IMR-90 (cell line): Measurements from ENCODE around the gene TBC1D22B. TPM values are rescaled to one million over a fixed set of nuclear protein-coding genes. Genes with fewer than 3 reads are reported as not detected.

Experiments used
- ATAC-seq: fragments of 200-7000 bp; cut with Tn5 transposase; 2 replicates; pipeline ENCODE4 v1.9.1; 2020; ENCODE audit warnings: low read depth, mild to moderate bottlenecking, moderate library complexity
- BruUV-seq: library from RNA; stranded (reverse); fragments of 400-500 nt; replicated peaks from 2 replicates; lab custom pipeline; 2021; lab: Mats Ljungman, UMichigan
- CTCF ChIA-PET: fragments of 300-600 bp; formaldehyde crosslinking; extraction: SDS; loops from one replicate; lab custom pipeline; 2021; ENCODE audit warnings: antibody characterized with exemption; lab: Yijun Ruan, JAX
- POLR2A ChIA-PET: fragments of 300-600 bp; sonication (Branson Sonifier 250); formaldehyde crosslinking; loops from one replicate; lab custom pipeline; 2022; ENCODE audit warnings: antibody characterized with exemption; ENCODE audit not compliant: unreplicated experiment; lab: Charles Lee
- DNase-seq: peaks from one replicate; pipeline ENCODE4 v3.0.0; 2013
- H2AFZ ChIP-seq: replicated peaks from 2 replicates; pipeline ENCODE3; 2013; ENCODE audit warnings: low read length, mild to moderate bottlenecking; ENCODE audit not compliant: poor library complexity
- H2AK5ac ChIP-seq: 2 replicates; pipeline ENCODE4 v1.6.1; 2013; ENCODE audit warnings: low read depth, low read length, inconsistent platforms
- H2AK9ac ChIP-seq: replicated peaks from 2 replicates; pipeline ENCODE3; 2013; ENCODE audit warnings: mild to moderate bottlenecking, low read depth, low read length, moderate library complexity; ENCODE audit not compliant: poor library complexity
- H2BK120ac ChIP-seq: 2 replicates; pipeline ENCODE4 v1.6.1; 2013; ENCODE audit warnings: low read depth, low read length, inconsistent platforms
- H2BK15ac ChIP-seq: 3 replicates; pipeline ENCODE4 v1.6.1; 2013; ENCODE audit warnings: low read depth, low read length, inconsistent platforms
- H2BK20ac ChIP-seq: 2 replicates; pipeline ENCODE4 v1.6.1; 2013; ENCODE audit warnings: low read depth, mild to moderate bottlenecking, inconsistent platforms, low read length, moderate library complexity
- H2BK5ac ChIP-seq: 2 replicates; pipeline ENCODE4 v1.6.1; 2013; ENCODE audit warnings: mild to moderate bottlenecking, low read depth, low read length, inconsistent platforms; ENCODE audit not compliant: poor library complexity, severe bottlenecking
- H3K14ac ChIP-seq: replicated peaks from 2 replicates; pipeline ENCODE4 v1.6.1; 2013; ENCODE audit warnings: low read depth, low read length, inconsistent platforms
- H3K18ac ChIP-seq: 2 replicates; pipeline ENCODE4 v1.6.1; 2013; ENCODE audit warnings: low read depth, low read length, control low read depth
- H3K23ac ChIP-seq: 2 replicates; pipeline ENCODE4 v1.6.1; 2013; ENCODE audit warnings: low read depth, low read length, inconsistent platforms
- H3K27ac ChIP-seq: 2 replicates; pipeline ENCODE4 v1.5.1; 2013; ENCODE audit warnings: mild to moderate bottlenecking, control low read depth, low read length; ENCODE audit not compliant: insufficient read depth
- H3K27me3 ChIP-seq: 2 replicates; pipeline ENCODE4 v1.6.1; 2013; ENCODE audit warnings: low read length; ENCODE audit not compliant: control insufficient read depth, insufficient read depth
- H3K36me3 ChIP-seq: 2 replicates; pipeline ENCODE4 v1.6.1; 2013; ENCODE audit warnings: low read length, mixed read lengths; ENCODE audit not compliant: control insufficient read depth, insufficient read depth
- H3K4ac ChIP-seq: 2 replicates; pipeline ENCODE4 v1.6.1; 2013; ENCODE audit warnings: low read depth, low read length, inconsistent platforms
- H3K4me1 ChIP-seq: 2 replicates; pipeline ENCODE4 v1.6.1; 2013; ENCODE audit warnings: low read length, mixed read lengths; ENCODE audit not compliant: control insufficient read depth, insufficient read depth
- H3K4me2 ChIP-seq: 2 replicates; pipeline ENCODE4 v1.6.1; 2013; ENCODE audit warnings: low read depth, mild to moderate bottlenecking, control low read depth, low read length, moderate library complexity
- H3K4me3 ChIP-seq: 2 replicates; pipeline ENCODE4 v1.5.1; 2013; ENCODE audit warnings: low read depth, mild to moderate bottlenecking, control low read depth, low read length, moderate library complexity; ENCODE audit not compliant: insufficient read depth
- H3K56ac ChIP-seq: 2 replicates; pipeline ENCODE4 v1.6.1; 2013; ENCODE audit warnings: low read length, inconsistent platforms; ENCODE audit not compliant: insufficient read depth; ENCODE audit errors: extremely low read depth
- H3K79me1 ChIP-seq, 2 experiments: 2 replicates each; pipeline ENCODE4 v1.6.1; 2013; ENCODE audit warnings: low read length in 2 of 2, inconsistent platforms in 1 of 2, low read depth in 1 of 2
- H3K9ac ChIP-seq: 2 replicates; pipeline ENCODE4 v1.6.1; 2013; ENCODE audit warnings: low read depth, low read length, control low read depth
- H3K9me1 ChIP-seq: 2 replicates; pipeline ENCODE4 v1.6.1; 2013; ENCODE audit warnings: low read length, inconsistent platforms; ENCODE audit not compliant: insufficient read depth
- H3K9me3 ChIP-seq: 2 replicates; pipeline ENCODE4 v1.6.1; 2013; ENCODE audit warnings: low read length; ENCODE audit not compliant: control insufficient read depth, insufficient read depth
- H4K20me1 ChIP-seq: 2 replicates; pipeline ENCODE4 v1.6.1; 2013; ENCODE audit warnings: low read length, inconsistent platforms; ENCODE audit not compliant: insufficient read depth
- H4K5ac ChIP-seq: 2 replicates; pipeline ENCODE4 v1.6.1; 2013; ENCODE audit warnings: mild to moderate bottlenecking, low read depth, low read length, control low read depth
- H4K8ac ChIP-seq, 2 experiments: 2 replicates each; pipeline ENCODE4 v1.6.1; 2013; ENCODE audit warnings: low read depth in 2 of 2, low read length in 2 of 2, control low read depth in 1 of 2, inconsistent platforms in 1 of 2
- H4K91ac ChIP-seq: 2 replicates; pipeline ENCODE4 v1.6.1; 2013; ENCODE audit warnings: low read depth, low read length, inconsistent platforms; ENCODE audit not compliant: insufficient read depth
- BHLHE40 ChIP-seq: fragments of 150-350 bp; IDR thresholded peaks from 2 replicates; pipeline ENCODE4 v1.6.1; 2016; ENCODE audit warnings: mild to moderate bottlenecking, low read depth, low read length
- CEBPB ChIP-seq: IDR thresholded peaks from 2 replicates; pipeline ENCODE4 v1.6.1; 2012; ENCODE audit warnings: low read depth, low read length, improper control_type of control experiment
- CHD1 ChIP-seq: IDR thresholded peaks from 2 replicates; pipeline ENCODE4 v1.6.1; 2012; ENCODE audit warnings: low read depth, low read length, improper control_type of control experiment
- CTCF ChIP-seq: conservative IDR thresholded peaks from 2 replicates; pipeline ENCODE4 v1.5.1; 2012; ENCODE audit warnings: mild to moderate bottlenecking, low read depth, low read length, improper control_type of control experiment
- FOS ChIP-seq: fragments of 150-350 bp; IDR thresholded peaks from 2 replicates; pipeline ENCODE4 v1.6.1; 2016; ENCODE audit warnings: low read depth, low read length
- MAFK ChIP-seq: IDR thresholded peaks from 2 replicates; pipeline ENCODE4 v1.6.1; 2012; ENCODE audit warnings: low read depth, low read length, improper control_type of control experiment
- MAZ ChIP-seq: IDR thresholded peaks from 2 replicates; pipeline ENCODE4 v1.6.1; 2012; ENCODE audit warnings: low read depth, mild to moderate bottlenecking, low read length, improper control_type of control experiment, moderate library complexity, borderline replicate concordance
- NFE2L2 ChIP-seq: fragments of 150-350 bp; IDR thresholded peaks from 2 replicates; pipeline ENCODE4 v1.6.1; 2016; ENCODE audit warnings: low read depth, mild to moderate bottlenecking, low read length
- POLR2A ChIP-seq: IDR thresholded peaks from 2 replicates; pipeline ENCODE4 v1.6.1; 2012; ENCODE audit warnings: mild to moderate bottlenecking, low read depth, low read length
- RFX5 ChIP-seq: IDR thresholded peaks from 2 replicates; pipeline ENCODE4 v1.8.0; 2012; ENCODE audit warnings: low read depth, mild to moderate bottlenecking, low read length, moderate library complexity
- SMC3 ChIP-seq: fragments of 150-350 bp; IDR thresholded peaks from 2 replicates; pipeline ENCODE4 v1.6.1; 2016; ENCODE audit warnings: low read depth, mild to moderate bottlenecking, antibody characterized with exemption, low read length, moderate library complexity
- WGBS, 2 experiments: methylation state at CpG; one replicate each; pipeline versions ENCODE4 v1.1.5 to v1.1.7; 2013; ENCODE audit warnings: missing lambda C conversion rate in 2 of 2; ENCODE audit not compliant: insufficient read length in 1 of 2; ENCODE audit errors: extremely low coverage in 2 of 2; 5-methylcytosine and 5-hydroxymethylcytosine counted together
- dilution Hi-C: fragments of 300-500 bp; cut with HindIII; formaldehyde crosslinking; loops from one replicate; pipeline ENCODE4 v1.14.3; 2018; ENCODE audit warnings: low sequenced_read_pairs; ENCODE audit not compliant: unreplicated experiment
- in situ Hi-C: fragments of 300-500 bp; cut with MboI; formaldehyde crosslinking; loops from 3 replicates; pipeline ENCODE4 v1.14.3; 2019; ENCODE audit warnings: low sequenced_read_pairs, inconsistent platforms, mixed read lengths
- intact Hi-C: fragments of 100-400 bp; cut with micrococcal nuclease; formaldehyde crosslinking; loops from 2 replicates; pipeline ENCODE4 v1.10.0; 2022
- polyA plus RNA-seq, 3 experiments: library from polyadenylated mRNA; depleted of rRNA; stranded (reverse); fragments of >200 nt; gene quantifications; 2 replicates each; pipeline ENCODE4 v1.2.3, GENCODE V29; 2012; ENCODE audit warnings: low replicate concordance in 1 of 3
- total RNA-seq: library from RNA; depleted of rRNA; stranded (reverse); fragments of >200 nt; gene quantifications from 2 replicates; pipeline ENCODE4 v1.2.3, GENCODE V29; 2012
- TF ChIP-seq, protein P1 (sequence below): fragments of 150-350 bp; IDR thresholded peaks from 2 replicates; pipeline ENCODE4 v1.6.1; 2016; ENCODE audit warnings: low read depth, mild to moderate bottlenecking, low read length, moderate library complexity, borderline replicate concordance
- TF ChIP-seq, protein P2 (sequence below): fragments of 150-350 bp; IDR thresholded peaks from 2 replicates; pipeline ENCODE4 v1.6.1; 2017; ENCODE audit warnings: mild to moderate bottlenecking, antibody characterized with exemption, low read length, low read depth

TBC1D22B gene
- total and polyA plus RNA-seq, 2 of the 4 experiments (the other 2 are of a cell fraction) = 6.6 to 7.5 TPM

DNA sequence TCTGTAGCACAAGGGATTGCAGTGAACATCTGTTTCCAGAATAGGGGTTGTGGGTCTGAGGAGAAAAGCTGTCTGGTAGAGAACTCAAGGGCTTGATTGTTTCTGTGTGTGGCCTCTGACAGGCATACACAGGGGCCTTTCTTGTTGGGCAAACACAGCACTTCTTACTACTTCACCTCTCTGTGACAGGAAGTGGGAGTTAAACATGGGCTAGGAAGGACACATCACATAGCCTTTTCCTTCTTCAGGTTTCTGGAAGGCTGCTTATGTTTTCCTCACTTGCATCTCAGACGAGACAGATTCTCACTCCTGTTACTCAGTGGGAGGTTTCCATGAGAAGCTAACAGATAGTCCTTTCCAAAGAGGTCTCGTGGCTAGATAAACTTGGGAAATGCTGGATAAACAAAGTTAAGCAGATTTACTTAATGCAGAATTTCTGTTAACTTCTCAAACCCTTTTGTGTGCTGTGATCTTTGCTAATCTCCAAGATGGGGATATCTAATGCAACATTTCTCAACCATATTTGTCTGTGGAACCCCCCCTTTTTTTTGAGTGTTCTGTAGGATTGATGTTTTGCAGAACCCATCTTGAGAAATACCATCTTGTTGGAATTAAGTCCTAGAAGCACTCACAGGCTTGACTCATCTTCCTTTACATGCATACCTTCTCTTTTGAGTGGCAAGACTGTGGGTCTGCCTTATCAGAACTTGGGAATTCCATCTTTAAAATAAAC lies 54.3 kb downstream of the TBC1D22B start:
- intact Hi-C loops = no loop called here
- TF ChIP-seq FOS (peak; percentile 38; the same call in 1 of the 2 replicates), CTCF (no peak), POLR2A (no peak), NFE2L2 (no peak), RFX5 (no peak), CEBPB (peak; percentile 27; the same call in 1 of the 2 replicates), CHD1 (no peak), BHLHE40 (peak; percentile 24; the same call in 1 of the 2 replicates), MAZ (no peak), MAFK (no peak), SMC3 (no peak)
- TF ChIP-seq, protein P1, sequence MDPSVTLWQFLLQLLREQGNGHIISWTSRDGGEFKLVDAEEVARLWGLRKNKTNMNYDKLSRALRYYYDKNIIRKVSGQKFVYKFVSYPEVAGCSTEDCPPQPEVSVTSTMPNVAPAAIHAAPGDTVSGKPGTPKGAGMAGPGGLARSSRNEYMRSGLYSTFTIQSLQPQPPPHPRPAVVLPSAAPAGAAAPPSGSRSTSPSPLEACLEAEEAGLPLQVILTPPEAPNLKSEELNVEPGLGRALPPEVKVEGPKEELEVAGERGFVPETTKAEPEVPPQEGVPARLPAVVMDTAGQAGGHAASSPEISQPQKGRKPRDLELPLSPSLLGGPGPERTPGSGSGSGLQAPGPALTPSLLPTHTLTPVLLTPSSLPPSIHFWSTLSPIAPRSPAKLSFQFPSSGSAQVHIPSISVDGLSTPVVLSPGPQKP = no peak
- TF ChIP-seq, protein P2, sequence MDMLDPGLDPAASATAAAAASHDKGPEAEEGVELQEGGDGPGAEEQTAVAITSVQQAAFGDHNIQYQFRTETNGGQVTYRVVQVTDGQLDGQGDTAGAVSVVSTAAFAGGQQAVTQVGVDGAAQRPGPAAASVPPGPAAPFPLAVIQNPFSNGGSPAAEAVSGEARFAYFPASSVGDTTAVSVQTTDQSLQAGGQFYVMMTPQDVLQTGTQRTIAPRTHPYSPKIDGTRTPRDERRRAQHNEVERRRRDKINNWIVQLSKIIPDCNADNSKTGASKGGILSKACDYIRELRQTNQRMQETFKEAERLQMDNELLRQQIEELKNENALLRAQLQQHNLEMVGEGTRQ = no peak

More for the DNA sequence above, 54.3 kb downstream of the TBC1D22B start:
- H3K4me3 ChIP-seq = no peak overlapping the region
- no CpG with 5 or more reads among the region's 2 CpGs for WGBS, 2 experiments
- H4K91ac ChIP-seq = peak overlapping the region; percentile 50; the same call in 1 of the 2 replicates
- peak; percentile 59 for ATAC-seq
- BruUV-seq = no TSS peak
- dilution Hi-C loops = no loop called here
- peak overlapping the region; percentile 45; the same call in 1 of the 2 replicates for H3K27ac ChIP-seq
- CTCF ChIA-PET = interaction anchor here (0.5 to 1.0 kb wide), 2 partner anchors 9 to 547 kb away, joined by 3 read pairs; no protein-coding TSS in a partner anchor
- peak overlapping the region; percentile 71 for H3K14ac ChIP-seq
- H3K4me1 ChIP-seq = peaks cover 18% of the 10 kb centered on the region
- POLR2A ChIA-PET = interaction anchor here (0.5 kb wide), 1 partner anchor 808 kb away, joined by 3 read pairs; no protein-coding TSS in a partner anchor
- peak overlapping the region in 1 of 2 experiments; percentile 54; a peak in 1 of 4 replicates for H4K8ac ChIP-seq
- peak; percentile 83 for DNase-seq
- H2BK120ac ChIP-seq = peak overlapping the region; percentile 50
- no peak overlapping the region for H3K56ac ChIP-seq
- peaks cover 0 to 11% of the 10 kb centered on the region in 2 experiments; a peak in 2 of 4 replicates for H3K79me1 ChIP-seq
- peak overlapping the region; percentile 83; the same call in 1 of the 2 replicates for H3K23ac ChIP-seq
- H3K9ac ChIP-seq = no peak overlapping the region
- H3K27me3 ChIP-seq = no peaks in the 10 kb centered on the region
- peaks cover 38% of the 10 kb centered on the region for H3K36me3 ChIP-seq
- no peak overlapping the region for H2AK9ac ChIP-seq
- H3K18ac ChIP-seq = peak overlapping the region; percentile 11; the same call in 1 of the 2 replicates
- peak overlapping the region; percentile 28 for H3K4me2 ChIP-seq
- no peak overlapping the region for H4K5ac ChIP-seq
- H2BK15ac ChIP-seq = no peak overlapping the region
- in situ Hi-C loops = no loop called here
- peaks cover 9% of the 10 kb centered on the region; the same call in 1 of the 2 replicates for H4K20me1 ChIP-seq
- H3K9me1 ChIP-seq = peaks cover 16% of the 10 kb centered on the region
- no peaks in the 10 kb centered on the region for H3K9me3 ChIP-seq
- peak overlapping the region; percentile 34 for H3K4ac ChIP-seq
- H2AK5ac ChIP-seq = peak overlapping the region; percentile 47; the same call in 1 of the 2 replicates
- H2AFZ ChIP-seq = no peak overlapping the region
- peak overlapping the region; percentile 38; the same call in 1 of the 2 replicates for H2BK20ac ChIP-seq
- peak overlapping the region; percentile 66 for H2BK5ac ChIP-seq
